GM19468 (cell line): ENCODE results near the gene STRADA.

Experiments used
- ATAC-seq: cut with Tn5 transposase; IDR thresholded peaks from one replicate; pipeline ENCODE4 v1.9.1; 2021; ENCODE audit warnings: mild to moderate bottlenecking, moderate library complexity, moderate number of reproducible peaks; ENCODE audit not compliant: unreplicated experiment; ENCODE audit errors: extremely low read depth

Gene STRADA, protein sequence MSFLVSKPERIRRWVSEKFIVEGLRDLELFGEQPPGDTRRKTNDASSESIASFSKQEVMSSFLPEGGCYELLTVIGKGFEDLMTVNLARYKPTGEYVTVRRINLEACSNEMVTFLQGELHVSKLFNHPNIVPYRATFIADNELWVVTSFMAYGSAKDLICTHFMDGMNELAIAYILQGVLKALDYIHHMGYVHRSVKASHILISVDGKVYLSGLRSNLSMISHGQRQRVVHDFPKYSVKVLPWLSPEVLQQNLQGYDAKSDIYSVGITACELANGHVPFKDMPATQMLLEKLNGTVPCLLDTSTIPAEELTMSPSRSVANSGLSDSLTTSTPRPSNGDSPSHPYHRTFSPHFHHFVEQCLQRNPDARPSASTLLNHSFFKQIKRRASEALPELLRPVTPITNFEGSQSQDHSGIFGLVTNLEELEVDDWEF

DNA sequence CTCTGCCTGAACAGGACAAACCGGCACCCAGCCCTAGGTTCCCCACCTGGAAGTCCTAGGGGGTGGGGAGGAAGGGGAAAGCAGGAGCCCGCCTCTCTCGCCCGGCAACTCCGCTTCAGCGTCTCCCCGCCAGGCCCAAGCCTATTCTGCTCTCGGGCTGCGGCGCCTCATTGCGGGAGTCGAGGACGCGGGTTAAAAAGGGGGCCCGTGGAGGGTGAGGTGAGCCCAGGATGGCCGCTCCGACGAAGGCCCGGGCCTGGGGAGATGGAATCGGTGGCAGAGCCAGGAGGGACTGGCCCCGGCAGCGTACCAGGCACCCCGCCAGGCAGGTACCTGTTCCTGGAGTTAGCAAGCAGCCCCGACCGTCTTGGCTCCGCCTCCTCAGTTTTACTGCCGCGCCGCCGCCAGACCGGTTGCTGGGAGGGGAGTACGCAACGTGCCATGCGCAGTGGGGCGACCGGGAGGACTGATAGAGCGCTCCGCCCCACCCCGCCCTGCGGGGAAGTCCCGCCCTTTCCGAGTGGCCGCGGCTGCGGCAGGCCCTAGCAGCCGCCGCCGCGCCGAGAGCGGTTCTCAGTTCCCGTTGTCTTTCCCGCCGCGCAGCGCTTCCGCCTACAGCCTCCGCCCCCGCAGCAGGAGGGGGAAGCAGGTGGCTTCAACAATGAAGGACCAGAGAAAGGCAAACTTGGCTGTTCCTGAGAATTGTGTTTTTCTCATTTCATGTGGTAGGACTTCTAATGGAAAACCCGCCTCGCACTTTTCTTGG, at the start of gene STRADA:
Gene STRADA, minus strand, starts transcription at position 392 of the 766 bp plus-strand sequence. CDS start 13,430 bp downstream, outside the sequence.
- ATAC-seq = peak; percentile 83

DNA sequence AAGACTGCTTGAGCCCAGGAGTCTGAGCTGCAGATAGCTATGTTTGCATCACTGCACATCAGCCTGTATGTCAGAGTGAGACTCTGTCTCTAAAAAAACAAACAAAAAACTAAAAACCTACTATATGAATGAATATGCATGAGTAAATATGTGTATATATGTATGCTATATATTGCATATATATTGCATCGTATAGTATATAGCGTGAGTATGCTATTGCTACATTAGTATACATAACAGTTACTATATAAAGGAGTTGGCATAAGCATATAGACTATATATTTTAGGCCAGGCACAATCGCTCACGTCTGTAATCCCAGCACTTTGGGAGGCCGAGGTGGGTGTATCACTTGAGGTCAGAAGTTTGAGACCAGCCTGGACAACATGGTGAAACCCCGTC, 48.5 kb upstream of the STRADA start:
- ATAC-seq = no peak

DNA sequence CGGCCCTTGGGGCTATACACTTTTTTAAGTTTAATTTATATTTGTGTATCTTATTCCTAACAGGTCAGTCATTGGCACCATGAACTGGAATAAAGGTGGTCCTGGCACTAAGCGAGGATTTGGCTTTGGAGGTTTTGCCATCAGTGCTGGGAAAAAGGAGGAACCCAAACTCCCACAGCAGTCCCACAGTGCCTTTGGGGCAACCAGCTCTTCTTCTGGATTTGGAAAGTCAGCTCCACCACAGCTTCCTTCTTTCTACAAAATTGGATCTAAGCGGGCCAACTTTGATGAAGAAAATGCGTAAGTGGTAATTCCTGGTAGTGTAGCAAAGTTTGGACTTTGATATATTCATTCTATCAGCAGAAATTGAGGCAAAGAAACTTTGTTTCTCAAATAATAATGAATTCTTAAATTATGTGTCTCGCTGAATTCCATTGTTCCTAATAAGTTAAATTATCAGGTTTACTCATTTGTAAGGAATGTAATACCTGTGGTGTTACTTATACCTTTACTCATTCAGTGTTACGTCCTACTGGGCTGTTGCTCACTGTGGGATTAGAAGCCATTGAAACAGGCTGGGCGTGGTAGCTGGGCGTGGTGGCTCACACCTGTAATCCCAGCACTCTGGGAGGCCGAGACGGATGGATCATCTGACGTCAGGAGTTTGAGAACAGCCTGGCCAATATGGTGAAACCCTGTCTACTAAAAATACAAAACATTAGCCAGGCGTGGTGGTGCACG, 45.5 kb upstream of the STRADA start:
- no peak for ATAC-seq

DNA sequence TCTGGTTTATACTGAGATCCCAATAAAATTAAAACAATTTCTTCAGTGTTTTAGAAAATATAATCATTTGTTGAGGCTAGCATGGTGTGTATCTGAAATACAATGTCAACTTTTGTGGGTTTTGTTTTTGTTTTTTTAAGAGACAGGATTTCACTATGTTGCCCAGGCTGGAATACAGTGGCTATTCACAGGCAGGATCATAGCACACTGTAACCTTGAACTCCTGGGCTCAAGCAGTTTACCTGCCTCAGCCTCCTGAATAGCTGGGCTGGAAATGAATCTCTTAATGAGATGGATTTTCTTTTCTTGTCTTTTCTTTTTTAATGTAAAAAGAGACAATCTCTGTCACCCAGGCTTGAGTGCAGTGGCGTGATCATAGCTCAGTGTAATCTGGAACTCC, 44.5 kb upstream of the STRADA start:
- no peak for ATAC-seq

DNA sequence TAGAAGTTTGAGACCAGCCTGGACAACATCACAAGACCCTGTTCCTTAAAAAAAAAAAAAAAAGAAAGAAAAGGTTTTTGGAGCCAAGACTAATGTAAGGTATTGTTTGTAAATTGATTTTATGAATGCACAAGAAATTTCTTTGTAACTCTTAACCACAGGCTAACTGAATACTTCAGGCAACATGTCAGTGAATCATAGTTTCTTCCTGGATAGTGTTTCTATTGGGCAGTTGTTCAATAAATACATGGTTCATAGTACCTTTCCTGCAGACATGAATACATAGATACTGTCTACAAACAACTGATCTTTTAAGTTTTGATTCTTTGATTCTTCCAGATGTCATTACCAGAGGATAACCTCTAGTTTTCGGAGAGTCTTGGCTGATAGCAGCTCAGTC, 44.0 kb upstream of the STRADA start:
- ATAC-seq = no peak

DNA sequence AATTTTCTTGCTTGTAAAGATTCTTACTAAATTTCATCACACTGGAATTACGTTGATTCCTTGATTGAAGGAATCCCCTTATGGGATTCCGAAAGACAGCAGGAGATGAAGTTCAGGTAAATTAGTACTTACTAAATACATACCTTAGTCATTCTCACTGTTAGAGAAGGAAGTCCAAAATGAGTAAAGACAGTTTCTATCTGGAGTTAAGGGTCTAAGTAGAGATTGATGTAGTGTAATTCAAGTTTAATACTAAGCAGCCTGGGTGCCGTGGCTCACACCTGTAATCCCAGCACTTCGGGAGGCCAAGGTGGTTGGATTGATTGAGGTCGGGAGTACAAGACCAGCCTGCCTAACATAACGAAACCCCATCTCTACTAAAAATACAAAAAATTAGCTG, 41.9 kb upstream of the STRADA start:
- ATAC-seq = no peak

DNA sequence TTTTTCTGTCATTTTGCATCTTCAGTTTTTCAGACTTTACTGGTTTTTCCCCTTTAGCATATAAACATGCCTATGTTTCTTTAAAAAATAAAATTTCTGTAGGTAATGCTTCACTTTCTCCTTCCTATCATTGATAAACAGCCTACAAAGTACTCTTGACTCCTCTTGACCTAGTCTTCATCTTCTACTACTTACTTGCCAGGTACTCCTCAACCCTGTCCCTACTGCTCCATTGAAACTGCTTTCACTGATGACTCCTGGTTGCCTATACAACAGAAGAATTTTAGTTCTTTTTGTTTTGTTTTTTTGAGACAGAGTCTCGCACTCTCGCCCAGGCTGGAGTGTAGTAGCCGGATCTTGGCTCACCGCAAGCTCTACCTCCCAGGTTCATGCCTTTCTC, 39.3 kb upstream of the STRADA start:
- no peak for ATAC-seq

DNA sequence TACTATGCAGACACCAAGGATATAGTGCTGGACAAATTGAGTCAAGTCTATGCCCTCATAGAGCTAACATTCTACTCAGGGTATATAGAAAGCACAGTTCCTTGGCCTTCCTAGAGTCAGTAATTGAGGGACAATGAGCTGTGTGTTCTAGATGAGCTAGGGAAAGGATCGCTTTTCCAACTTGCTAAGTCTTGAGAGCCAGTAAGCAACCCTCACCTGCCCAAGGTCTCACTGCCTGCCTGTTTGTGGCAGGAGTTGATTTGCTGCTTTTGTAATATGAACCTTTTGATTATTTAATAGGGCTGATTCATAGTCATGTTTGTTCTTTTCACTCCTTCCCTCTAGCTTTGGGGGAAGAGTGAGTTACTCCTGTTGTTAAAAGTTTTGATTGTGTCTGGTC, 38.9 kb upstream of the STRADA start:
- no peak for ATAC-seq

DNA sequence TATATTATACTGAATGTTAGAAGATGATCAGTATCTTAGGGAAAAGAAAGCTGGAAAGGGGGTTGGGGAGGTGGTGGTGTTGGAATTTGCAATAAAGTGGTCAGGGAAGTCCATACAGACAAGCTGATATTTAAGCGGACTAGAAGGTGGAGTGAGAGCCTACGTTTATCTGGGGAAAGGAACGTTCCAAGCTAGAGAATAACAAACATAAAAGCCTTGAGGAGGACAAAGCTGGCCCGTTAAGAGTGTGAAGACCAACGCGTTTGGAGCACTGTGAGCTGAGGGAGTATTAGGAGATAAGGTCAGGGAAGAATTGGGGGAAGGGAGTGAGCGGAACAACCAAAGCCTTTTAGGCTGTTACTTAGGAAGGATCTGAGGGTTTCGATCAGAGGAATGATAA, 33.8 kb upstream of the STRADA start:
- no peak for ATAC-seq

DNA sequence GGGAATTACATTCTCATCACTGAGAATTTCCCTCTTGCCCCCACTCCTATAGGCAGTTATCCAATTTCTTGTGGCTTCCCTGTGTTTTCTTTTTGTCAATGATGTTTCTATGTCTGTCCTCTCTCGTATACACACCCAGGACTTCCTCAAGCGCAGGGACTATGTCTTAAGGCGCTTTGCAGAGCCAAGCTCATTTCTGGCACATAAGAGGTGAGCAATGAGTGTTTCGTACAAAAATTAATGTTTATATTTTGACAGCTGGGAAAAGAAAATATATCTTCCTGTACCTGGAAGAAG, 33.3 kb upstream of the STRADA start:
- ATAC-seq = no peak

DNA sequence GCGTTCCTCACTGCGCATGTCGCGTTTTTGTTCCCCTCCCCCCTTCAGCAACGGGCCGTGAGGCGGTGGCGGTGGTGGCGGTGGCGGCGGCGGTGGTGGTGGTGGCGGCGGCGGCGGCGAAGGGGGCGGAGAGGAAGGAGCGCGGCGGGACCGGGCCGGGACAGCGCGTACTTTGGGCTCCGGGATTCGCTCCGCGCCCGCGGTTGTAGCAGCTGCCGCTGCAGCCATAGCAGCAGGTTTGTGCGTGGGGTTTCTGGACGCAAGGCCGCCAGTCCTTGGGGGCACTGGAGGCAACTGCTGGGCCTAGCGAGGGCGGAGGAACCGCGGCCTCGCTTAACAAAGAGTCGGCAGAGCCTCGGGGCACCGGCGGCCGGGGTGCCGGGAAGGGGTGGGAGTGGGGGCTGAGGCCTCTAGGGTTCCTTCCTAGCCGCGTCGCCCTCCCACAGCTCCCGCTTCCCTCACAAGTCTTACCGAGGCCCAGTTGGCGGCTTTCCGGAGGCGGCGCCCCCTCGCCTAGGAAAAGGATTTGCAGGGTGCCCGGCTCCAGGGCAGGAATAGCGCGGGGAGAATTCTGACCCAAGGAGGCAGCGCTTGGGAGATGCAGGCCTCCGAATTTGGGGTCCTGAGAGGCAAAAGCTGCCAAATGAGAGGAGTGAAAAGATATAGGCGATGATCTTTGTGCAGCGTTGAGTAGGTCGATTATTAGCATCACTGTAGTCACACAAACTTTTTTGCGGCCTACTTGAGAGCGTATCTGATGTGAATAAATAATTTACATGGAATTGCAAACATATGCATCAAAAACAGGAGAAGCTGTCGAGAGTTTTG, 32.8 kb upstream of the STRADA start, which contains the start of gene DDX42:
Gene DDX42, plus strand, starts transcription at position 30 of the 828 bp plus-strand sequence. CDS start 12,880 bp downstream, outside the sequence.
- no peak for ATAC-seq

DNA sequence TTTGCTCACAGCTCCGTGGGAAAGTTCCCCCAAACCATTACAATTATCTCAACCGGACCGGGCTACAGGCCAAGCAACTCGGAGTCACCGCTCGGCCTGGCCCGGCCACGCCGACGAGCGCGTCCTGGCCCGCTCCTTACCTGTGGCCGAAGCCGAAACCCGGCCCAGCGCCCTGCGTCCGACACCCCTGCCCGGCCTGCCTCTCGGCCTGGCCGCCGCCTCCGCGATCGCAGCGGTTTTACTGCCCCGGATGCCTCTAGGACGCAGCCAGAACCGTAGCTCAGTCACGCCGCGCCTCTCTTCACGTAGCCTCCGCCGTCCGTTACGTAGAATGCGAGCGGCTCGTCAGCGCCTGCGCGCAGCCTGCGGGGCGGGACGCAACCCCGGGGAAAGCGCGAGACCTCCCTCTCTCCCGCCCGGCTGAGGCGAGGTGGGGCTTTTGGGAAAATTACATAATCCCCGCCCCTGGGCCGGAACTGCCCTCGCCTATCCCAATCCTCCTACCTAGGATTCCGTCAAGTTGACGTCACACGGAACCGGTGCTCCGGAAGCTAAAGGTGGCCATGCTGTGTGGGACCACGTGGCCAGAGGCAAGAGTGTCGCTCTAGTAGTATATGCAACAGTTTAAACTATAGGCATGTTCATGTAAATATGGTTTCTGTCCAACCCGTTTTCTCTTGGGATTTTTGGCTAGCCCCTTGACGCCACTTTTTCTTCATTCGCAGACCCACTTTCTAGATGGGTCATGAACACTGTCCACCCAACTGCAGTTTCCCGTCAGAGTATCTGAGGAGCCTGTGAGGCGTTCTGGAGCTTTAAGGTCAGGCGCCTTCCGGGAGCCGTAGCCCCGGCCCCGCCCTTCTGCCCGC, 31.9 kb upstream of the STRADA start, which contains the start of gene CCDC47:
Gene CCDC47, minus strand, starts transcription at position 326 of the 869 bp plus-strand sequence. CDS start 7,422 bp downstream, outside the sequence.
- ATAC-seq = peak; percentile 88

DNA sequence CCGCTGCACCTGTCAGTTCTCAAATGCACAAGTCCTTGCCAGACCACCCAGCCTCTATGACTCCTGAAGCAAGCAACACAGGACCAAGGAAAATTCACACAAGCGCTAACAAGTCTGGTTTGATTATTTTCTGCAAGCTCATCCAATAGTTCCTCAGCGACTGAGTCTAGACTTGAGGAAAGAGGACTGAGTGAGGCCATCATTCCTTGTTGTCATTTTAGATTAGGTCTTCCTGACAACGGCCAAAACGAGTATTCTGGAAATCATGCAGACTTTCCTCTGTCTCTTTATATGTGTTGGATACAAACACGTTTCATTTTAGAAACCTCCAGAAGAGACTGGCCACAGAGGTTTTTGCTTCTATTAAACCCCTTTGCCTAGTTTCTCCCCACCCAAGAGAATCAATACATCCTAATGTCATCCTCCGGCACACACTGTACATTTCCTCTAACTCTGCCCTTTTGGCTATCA, 31.2 kb upstream of the STRADA start:
- ATAC-seq = no peak

DNA sequence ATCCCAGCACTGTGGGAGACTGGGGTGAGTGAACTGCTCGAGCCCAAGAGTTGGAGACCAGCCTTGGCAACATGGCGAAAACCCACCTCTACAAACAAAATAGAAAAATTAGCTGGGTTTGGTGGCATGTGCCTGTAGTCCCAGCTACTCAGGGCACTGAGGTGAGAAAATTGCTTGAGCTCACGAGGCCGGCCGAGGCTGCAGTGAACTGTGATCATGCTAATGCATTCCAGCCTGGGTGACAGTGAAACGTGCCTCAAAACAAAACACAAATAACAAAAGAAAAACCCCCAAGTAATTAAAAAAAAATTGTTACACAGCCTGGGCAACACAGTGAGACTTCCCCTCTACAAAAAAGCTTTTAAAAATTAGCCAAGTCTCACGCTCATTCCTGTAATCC, 26.8 kb upstream of the STRADA start:
- ATAC-seq = no peak

DNA sequence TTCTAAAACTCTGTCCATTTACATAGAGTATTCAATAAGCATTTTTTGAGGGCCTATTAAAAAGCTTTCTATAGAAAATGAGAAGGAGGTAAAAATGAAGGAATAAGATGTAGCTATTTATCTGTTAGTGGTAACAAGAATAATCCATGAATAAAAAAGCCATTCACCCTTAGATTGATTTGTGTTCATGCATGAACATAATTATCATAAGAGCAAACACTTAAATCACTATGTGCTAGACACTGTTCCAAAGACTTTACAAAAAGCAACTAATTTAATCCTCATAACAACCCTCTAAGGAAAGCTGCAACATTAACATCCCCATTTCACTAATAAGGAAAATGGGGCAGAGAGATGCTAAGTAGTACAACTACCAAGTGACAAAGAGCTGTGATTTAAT, 25.2 kb upstream of the STRADA start:
- ATAC-seq = no peak

DNA sequence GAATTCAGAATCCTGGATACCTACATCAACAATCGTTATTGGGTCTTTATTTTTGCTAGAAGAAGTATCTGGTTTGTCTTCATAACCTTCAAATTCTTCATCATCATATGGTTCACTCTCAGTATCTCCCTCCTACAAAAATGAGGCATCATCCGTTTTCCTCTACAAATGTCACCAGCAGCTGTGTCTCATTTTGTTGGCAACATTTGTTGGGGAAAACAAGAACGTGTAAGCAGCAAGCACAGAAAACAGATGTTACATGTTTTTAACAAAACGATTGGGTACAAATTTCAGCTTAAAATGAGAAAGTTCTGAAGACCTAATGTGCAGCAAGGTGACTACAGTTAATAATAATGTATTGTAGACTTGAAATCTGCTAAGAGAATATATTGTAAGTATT, 23.1 kb upstream of the STRADA start:
- no peak for ATAC-seq

DNA sequence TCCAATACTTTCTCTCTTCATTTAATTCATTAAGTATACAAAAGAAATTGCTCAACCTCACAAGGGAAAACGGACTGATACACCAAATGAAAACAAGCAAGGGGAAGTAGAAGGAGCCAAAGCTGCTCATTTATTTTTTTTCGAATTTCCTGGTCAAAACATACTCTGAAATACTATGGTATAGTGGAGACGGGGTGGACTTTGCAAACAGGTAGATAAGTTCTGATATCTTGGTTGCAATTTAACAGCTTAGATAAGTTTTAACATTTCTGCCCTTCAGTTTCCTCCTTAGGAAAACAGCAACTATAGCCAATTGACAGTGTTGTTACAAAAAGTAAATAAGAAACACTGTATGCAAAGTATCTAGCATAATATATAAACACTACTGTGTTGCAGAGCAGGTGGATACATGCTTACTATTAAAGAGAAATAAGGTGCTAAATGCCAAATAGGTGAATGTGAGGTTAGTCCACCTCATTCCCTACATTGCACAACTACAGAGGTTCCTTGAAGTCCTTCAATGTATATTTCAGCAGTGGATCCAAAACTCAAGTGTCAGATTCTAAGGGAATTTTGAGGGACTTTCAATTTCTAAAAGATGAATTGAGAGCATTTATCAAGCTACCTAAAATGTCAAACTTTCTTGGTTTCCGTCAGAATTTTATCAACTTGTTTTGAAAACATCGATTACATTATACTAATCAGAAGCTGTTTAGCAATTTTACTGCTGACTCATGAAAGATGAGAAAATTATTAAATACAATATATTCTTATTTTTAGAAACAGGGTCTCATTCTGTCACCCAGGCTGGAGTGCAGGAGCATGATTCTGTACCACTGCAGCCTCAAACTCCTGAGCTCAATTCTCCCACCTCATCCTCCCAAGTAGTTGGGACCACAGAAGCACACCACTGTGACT, 20.8 kb upstream of the STRADA start:
- no peak for ATAC-seq
